Measurements from ENCODE around the gene PARD3B. TPM values are rescaled to one million over a fixed set of nuclear protein-coding genes. Genes with fewer than 3 reads are reported as not detected.

Gene PARD3B
- total and polyA plus RNA-seq, 10 of the 15 experiments (the other 5 are each of a cell fraction or from before 2014, with no cell fraction given) = 0.01 to 0.54 (median 0.07) TPM; not detected in 7

DNA sequence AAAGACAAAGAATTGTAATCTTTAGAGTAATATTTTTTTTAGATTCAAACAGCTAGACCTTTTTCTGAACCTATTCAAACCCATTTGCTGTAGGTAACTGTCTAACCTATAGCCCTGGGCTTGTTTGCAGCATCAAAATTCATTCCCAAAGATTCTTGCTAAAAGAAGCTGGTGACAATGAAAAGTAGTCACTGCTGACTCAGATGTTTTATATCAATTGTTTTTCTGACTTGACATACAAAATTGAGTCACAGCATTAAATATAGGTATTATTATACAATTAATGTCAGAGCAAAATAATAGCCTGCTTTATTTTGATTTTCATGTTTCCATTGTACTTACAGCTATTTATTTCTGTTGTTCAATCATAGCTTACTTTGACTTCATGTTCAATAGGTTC is 816.7 kb downstream of the PARD3B start:
- DNase-seq (ENCODE audit: low read depth, low spot score) = no peak
- Histone ChIP-seq H3K4me1 (ENCODE audit: control insufficient read depth, insufficient read depth, low read length) (no peaks in the 10 kb centered on the region), H3K27ac (ENCODE audit: control insufficient read depth, insufficient read depth) (no peak overlapping the region), H4K20me1 (ENCODE audit: control insufficient read depth, insufficient read depth) (no peaks in the 10 kb centered on the region), H3K27me3 (replicated peaks in 1 of 2; ENCODE audit: control insufficient read depth in 2 of 2, insufficient read depth in 2 of 2, low read length in 1 of 2) (no peaks in the 10 kb centered on the region), H3K4me3 (no peak overlapping the region), H3K9ac (ENCODE audit: control insufficient read depth, insufficient read depth, low read length) (no peak overlapping the region), H3K79me2 (ENCODE audit: control insufficient read depth, insufficient read depth, low read length) (no peaks in the 10 kb centered on the region), H3K36me3 (ENCODE audit: control insufficient read depth in 2 of 2, insufficient read depth in 2 of 2, low read length in 1 of 2) (no peaks in the 10 kb centered on the region), H3K9me3 (replicated peaks; ENCODE audit: control insufficient read depth, insufficient read depth, low read length) (no peaks in the 10 kb centered on the region), H2AFZ (ENCODE audit: control insufficient read depth, low read depth, low read length) (no peak overlapping the region), H3K4me2 (ENCODE audit: control insufficient read depth, insufficient read depth) (no peak overlapping the region)
- CTCF ChIA-PET = no interaction called here
- no peak for FAIRE-seq
- RAD21 ChIA-PET (ENCODE audit: unreplicated experiment) = no interaction called here
- intact Hi-C loops (cut with micrococcal nuclease; ENCODE audit: unreplicated experiment) = no loop called here
- no TSS peak for BruUV-seq (replicated peaks)
- SMC1A ChIA-PET (ENCODE audit: uncharacterized antibody, unreplicated experiment) = no interaction called here
- in situ Hi-C loops (cut with MboI) = no loop called here
- ATAC-seq = no peak
- POLR2A ChIA-PET = no interaction called here
- TF ChIP-seq, protein P1, sequence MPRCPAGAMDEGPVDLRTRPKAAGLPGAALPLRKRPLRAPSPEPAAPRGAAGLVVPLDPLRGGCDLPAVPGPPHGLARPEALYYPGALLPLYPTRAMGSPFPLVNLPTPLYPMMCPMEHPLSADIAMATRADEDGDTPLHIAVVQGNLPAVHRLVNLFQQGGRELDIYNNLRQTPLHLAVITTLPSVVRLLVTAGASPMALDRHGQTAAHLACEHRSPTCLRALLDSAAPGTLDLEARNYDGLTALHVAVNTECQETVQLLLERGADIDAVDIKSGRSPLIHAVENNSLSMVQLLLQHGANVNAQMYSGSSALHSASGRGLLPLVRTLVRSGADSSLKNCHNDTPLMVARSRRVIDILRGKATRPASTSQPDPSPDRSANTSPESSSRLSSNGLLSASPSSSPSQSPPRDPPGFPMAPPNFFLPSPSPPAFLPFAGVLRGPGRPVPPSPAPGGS (IDR thresholded peaks at IDR 0.05; ENCODE audit: borderline replicate concordance, insufficient read depth, low read depth, low read length, poor library complexity, severe bottlenecking) = no peak
- TF ChIP-seq, protein P2, sequence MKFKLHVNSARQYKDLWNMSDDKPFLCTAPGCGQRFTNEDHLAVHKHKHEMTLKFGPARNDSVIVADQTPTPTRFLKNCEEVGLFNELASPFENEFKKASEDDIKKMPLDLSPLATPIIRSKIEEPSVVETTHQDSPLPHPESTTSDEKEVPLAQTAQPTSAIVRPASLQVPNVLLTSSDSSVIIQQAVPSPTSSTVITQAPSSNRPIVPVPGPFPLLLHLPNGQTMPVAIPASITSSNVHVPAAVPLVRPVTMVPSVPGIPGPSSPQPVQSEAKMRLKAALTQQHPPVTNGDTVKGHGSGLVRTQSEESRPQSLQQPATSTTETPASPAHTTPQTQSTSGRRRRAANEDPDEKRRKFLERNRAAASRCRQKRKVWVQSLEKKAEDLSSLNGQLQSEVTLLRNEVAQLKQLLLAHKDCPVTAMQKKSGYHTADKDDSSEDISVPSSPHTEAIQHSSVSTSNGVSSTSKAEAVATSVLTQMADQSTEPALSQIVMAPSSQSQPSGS (IDR thresholded peaks at IDR 0.05; ENCODE audit: low read length) = no peak
- TF ChIP-seq RFX5 (IDR thresholded peaks at IDR 0.05; ENCODE audit: low read depth, low read length) = no peak
- no peak for TF ChIP-seq FOXK2 (IDR thresholded peaks at IDR 0.05)
- TF ChIP-seq DPF2 (IDR thresholded peaks at IDR 0.05) = no peak
- no peak for TF ChIP-seq CBFB (IDR thresholded peaks at IDR 0.05; ENCODE audit: low read depth)
- TF ChIP-seq WRNIP1 (IDR thresholded peaks at IDR 0.05; ENCODE audit: borderline replicate concordance, low read depth, low read length) = no peak
- TF ChIP-seq, protein P3, sequence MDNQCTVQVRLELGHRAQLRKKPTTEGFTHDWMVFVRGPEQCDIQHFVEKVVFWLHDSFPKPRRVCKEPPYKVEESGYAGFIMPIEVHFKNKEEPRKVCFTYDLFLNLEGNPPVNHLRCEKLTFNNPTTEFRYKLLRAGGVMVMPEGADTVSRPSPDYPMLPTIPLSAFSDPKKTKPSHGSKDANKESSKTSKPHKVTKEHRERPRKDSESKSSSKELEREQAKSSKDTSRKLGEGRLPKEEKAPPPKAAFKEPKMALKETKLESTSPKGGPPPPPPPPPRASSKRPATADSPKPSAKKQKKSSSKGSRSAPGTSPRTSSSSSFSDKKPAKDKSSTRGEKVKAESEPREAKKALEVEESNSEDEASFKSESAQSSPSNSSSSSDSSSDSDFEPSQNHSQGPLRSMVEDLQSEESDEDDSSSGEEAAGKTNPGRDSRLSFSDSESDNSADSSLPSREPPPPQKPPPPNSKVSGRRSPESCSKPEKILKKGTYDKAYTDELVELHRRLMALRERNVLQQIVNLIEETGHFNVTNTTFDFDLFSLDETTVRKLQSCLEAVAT (IDR thresholded peaks at IDR 0.05) = no peak
- TF ChIP-seq, protein P4, sequence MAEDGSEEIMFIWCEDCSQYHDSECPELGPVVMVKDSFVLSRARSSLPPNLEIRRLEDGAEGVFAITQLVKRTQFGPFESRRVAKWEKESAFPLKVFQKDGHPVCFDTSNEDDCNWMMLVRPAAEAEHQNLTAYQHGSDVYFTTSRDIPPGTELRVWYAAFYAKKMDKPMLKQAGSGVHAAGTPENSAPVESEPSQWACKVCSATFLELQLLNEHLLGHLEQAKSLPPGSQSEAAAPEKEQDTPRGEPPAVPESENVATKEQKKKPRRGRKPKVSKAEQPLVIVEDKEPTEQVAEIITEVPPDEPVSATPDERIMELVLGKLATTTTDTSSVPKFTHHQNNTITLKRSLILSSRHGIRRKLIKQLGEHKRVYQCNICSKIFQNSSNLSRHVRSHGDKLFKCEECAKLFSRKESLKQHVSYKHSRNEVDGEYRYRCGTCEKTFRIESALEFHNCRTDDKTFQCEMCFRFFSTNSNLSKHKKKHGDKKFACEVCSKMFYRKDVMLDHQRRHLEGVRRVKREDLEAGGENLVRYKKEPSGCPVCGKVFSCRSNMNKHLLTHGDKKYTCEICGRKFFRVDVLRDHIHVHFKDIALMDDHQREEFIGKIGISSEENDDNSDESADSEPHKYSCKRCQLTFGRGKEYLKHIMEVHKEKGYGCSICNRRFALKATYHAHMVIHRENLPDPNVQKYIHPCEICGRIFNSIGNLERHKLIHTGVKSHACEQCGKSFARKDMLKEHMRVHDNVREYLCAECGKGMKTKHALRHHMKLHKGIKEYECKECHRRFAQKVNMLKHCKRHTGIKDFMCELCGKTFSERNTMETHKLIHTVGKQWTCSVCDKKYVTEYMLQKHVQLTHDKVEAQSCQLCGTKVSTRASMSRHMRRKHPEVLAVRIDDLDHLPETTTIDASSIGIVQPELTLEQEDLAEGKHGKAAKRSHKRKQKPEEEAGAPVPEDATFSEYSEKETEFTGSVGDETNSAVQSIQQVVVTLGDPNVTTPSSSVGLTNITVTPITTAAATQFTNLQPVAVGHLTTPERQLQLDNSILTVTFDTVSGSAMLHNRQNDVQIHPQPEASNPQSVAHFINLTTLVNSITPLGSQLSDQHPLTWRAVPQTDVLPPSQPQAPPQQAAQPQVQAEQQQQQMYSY (CRISPR knock-in tag; IDR thresholded peaks at IDR 0.05) = no peak
- TF ChIP-seq NFIC (IDR thresholded peaks at IDR 0.05; ENCODE audit: low read depth, low read length) = no peak
- TF ChIP-seq, protein P5, sequence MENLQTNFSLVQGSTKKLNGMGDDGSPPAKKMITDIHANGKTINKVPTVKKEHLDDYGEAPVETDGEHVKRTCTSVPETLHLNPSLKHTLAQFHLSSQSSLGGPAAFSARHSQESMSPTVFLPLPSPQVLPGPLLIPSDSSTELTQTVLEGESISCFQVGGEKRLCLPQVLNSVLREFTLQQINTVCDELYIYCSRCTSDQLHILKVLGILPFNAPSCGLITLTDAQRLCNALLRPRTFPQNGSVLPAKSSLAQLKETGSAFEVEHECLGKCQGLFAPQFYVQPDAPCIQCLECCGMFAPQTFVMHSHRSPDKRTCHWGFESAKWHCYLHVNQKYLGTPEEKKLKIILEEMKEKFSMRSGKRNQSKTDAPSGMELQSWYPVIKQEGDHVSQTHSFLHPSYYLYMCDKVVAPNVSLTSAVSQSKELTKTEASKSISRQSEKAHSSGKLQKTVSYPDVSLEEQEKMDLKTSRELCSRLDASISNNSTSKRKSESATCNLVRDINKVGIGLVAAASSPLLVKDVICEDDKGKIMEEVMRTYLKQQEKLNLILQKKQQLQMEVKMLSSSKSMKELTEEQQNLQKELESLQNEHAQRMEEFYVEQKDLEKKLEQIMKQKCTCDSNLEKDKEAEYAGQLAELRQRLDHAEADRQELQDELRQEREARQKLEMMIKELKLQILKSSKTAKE (IDR thresholded peaks at IDR 0.05; ENCODE audit: low read depth, poor library complexity, severe bottlenecking) = no peak
- TF ChIP-seq, protein P6, sequence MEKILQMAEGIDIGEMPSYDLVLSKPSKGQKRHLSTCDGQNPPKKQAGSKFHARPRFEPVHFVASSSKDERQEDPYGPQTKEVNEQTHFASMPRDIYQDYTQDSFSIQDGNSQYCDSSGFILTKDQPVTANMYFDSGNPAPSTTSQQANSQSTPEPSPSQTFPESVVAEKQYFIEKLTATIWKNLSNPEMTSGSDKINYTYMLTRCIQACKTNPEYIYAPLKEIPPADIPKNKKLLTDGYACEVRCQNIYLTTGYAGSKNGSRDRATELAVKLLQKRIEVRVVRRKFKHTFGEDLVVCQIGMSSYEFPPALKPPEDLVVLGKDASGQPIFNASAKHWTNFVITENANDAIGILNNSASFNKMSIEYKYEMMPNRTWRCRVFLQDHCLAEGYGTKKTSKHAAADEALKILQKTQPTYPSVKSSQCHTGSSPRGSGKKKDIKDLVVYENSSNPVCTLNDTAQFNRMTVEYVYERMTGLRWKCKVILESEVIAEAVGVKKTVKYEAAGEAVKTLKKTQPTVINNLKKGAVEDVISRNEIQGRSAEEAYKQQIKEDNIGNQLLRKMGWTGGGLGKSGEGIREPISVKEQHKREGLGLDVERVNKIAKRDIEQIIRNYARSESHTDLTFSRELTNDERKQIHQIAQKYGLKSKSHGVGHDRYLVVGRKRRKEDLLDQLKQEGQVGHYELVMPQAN (conservative IDR thresholded peaks at IDR 0.05) = no peak
- no peak for TF ChIP-seq ZNF622 (IDR thresholded peaks at IDR 0.05)
